ENCODE results near the gene SIK2. TPM values are rescaled to one million over a fixed set of nuclear protein-coding genes. Genes with fewer than 3 reads are reported as not detected.

The SIK2 gene
- total RNA-seq, 1 donor from 2014 or later = 16.3 TPM

DNA sequence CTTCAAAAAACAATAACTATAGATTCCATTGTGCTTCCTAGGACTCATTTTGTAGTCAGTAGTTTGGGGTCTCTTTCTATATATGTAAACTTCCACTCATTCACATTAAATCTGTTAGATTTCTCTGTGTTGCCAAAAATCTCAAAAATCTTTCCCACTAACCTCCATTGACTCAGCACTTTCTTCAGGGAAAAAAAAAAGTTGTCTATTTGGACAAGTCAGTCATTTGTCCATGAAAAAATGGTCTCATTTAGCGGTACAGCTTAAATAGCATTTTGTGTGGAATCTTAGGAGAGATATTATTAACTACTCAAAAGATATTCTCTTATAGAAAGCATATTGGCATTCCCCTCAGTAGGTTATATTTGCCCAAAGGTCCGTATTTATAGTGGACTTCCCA is 82.0 kb downstream of the SIK2 start:
- Mint-ChIP-seq H3K27me3 (ENCODE audit: insufficient read depth, low read depth) (no peaks in the 10 kb centered on the region), H3K9me3 (no peaks in the 10 kb centered on the region), H3K4me1 (no peaks in the 10 kb centered on the region), H3K27ac (no peak overlapping the region), H3K4me3 (no peak overlapping the region), H3K36me3 (peaks cover 9% of the 10 kb centered on the region)
- no peaks in the 10 kb centered on the region for H3K36me3 ChIP-seq
- no peak for TF ChIP-seq EZH2 (IDR thresholded peaks at IDR 0.05)
- TF ChIP-seq CTCF (IDR thresholded peaks at IDR 0.05) = no peak
- no peak for TF ChIP-seq EZH2phosphoT487 (IDR thresholded peaks at IDR 0.05)
- H2AFZ ChIP-seq (replicated peaks) = no peak overlapping the region
- H3K27me3 ChIP-seq = no peaks in the 10 kb centered on the region
- no peak for DNase-seq (ENCODE audit: low spot score)
- H3K27ac ChIP-seq = no peak overlapping the region
- H3K9ac ChIP-seq = no peak overlapping the region
- no peaks in the 10 kb centered on the region for H3K9me3 ChIP-seq (ENCODE audit: low read depth)
- no peaks in the 10 kb centered on the region for H3K79me2 ChIP-seq (ENCODE audit: low read depth)
- no peak overlapping the region for H3K4me2 ChIP-seq
- no peaks in the 10 kb centered on the region for H3K4me1 ChIP-seq
- H3K4me3 ChIP-seq = no peak overlapping the region
- H4K20me1 ChIP-seq (ENCODE audit: low read depth) = peaks cover 2% of the 10 kb centered on the region
- H3F3A ChIP-seq (ENCODE audit: low read depth) = no peaks in the 10 kb centered on the region

- H3K79me2 ChIP-seq (ENCODE audit: low read depth) = no peaks in the 10 kb centered on the region
- no peak overlapping the region for H3K27ac ChIP-seq
- H3K4me3 ChIP-seq = no peak overlapping the region
- no peaks in the 10 kb centered on the region for H3K36me3 ChIP-seq
- no peak overlapping the region for H2AFZ ChIP-seq (replicated peaks)
- no peaks in the 10 kb centered on the region for H3K9me3 ChIP-seq (ENCODE audit: low read depth)
- no peak for DNase-seq (ENCODE audit: low spot score)
- peaks cover 2% of the 10 kb centered on the region for H3K27me3 Mint-ChIP-seq (ENCODE audit: insufficient read depth, low read depth)
- peaks cover 8% of the 10 kb centered on the region for H4K20me1 ChIP-seq (ENCODE audit: low read depth)
- no peak overlapping the region for H3K4me3 Mint-ChIP-seq
- H3K9ac ChIP-seq = no peak overlapping the region
- H3F3A ChIP-seq (ENCODE audit: low read depth) = peaks cover 9% of the 10 kb centered on the region
- TF ChIP-seq EZH2phosphoT487 (IDR thresholded peaks at IDR 0.05) (no peak), EZH2 (IDR thresholded peaks at IDR 0.05) (no peak), CTCF (IDR thresholded peaks at IDR 0.05) (no peak)
- no peaks in the 10 kb centered on the region for H3K4me1 ChIP-seq
- no peaks in the 10 kb centered on the region for H3K27me3 ChIP-seq
- H3K27ac Mint-ChIP-seq = no peak overlapping the region
- H3K4me1 Mint-ChIP-seq = no peaks in the 10 kb centered on the region
- no peak overlapping the region for H3K4me2 ChIP-seq
- peaks cover 13% of the 10 kb centered on the region for H3K36me3 Mint-ChIP-seq
- H3K9me3 Mint-ChIP-seq = no peaks in the 10 kb centered on the region
Measured at GRCh38 chr11:111688013-111688412, 85.8 kb downstream of the SIK2 start.

DNA sequence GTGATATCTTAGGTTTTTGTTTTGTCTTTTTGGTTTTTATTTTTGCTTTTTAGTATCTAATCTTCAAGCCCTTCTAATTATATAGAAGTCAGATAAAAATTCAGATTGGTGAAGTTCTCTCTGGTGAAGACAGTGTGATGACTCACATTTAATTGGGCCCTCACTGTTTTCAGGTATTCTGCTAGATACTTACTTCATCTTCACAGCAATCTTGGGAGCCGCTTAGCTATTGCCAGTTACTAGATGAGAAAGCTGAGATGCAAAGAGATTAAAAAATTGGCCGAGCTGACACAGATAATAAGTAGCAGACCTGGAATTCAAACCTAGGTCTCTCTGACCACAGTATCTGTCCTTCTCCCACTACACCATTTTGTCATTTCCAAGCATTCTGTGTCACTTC is 88.9 kb downstream of the SIK2 start:
- no peak for TF ChIP-seq CTCF (IDR thresholded peaks at IDR 0.05)
- no peak for TF ChIP-seq EZH2 (IDR thresholded peaks at IDR 0.05)
- TF ChIP-seq EZH2phosphoT487 (IDR thresholded peaks at IDR 0.05) = no peak
- H4K20me1 ChIP-seq (ENCODE audit: low read depth) = peaks cover 6% of the 10 kb centered on the region
- no peaks in the 10 kb centered on the region for H3K36me3 ChIP-seq
- no peak overlapping the region for H3K27ac ChIP-seq
- H3K4me2 ChIP-seq = no peak overlapping the region
- no peak overlapping the region for H3K9ac ChIP-seq
- peaks cover 11% of the 10 kb centered on the region for H3K36me3 Mint-ChIP-seq
- no peak overlapping the region for H3K4me3 Mint-ChIP-seq
- no peak overlapping the region for H3K4me3 ChIP-seq
- no peak overlapping the region for H2AFZ ChIP-seq (replicated peaks)
- no peaks in the 10 kb centered on the region for H3K27me3 ChIP-seq
- no peaks in the 10 kb centered on the region for H3K79me2 ChIP-seq (ENCODE audit: low read depth)
- H3K27ac Mint-ChIP-seq = no peak overlapping the region
- peaks cover 13% of the 10 kb centered on the region for H3K4me1 ChIP-seq
- no peak for DNase-seq (ENCODE audit: low spot score)
- peaks cover 9% of the 10 kb centered on the region for H3F3A ChIP-seq (ENCODE audit: low read depth)
- no peaks in the 10 kb centered on the region for H3K9me3 ChIP-seq (ENCODE audit: low read depth)
- peaks cover 17% of the 10 kb centered on the region for H3K4me1 Mint-ChIP-seq
- peaks cover 2% of the 10 kb centered on the region for H3K27me3 Mint-ChIP-seq (ENCODE audit: insufficient read depth, low read depth)
- no peaks in the 10 kb centered on the region for H3K9me3 Mint-ChIP-seq
